Measurements from ENCODE around the gene TMEM45A.
"Not testable (repeated sequence)": the region's sequence is repeated elsewhere in the genome, so short reads cannot be mapped to it uniquely, and the experiment has no call there.

The TMEM45A gene

GRCh38 chr3:100482176-100482575, 10.2 kb upstream of the TMEM45A start:
- in situ Hi-C loops (cut with MboI; ENCODE audit: low sequenced_read_pairs): no loop called here

GRCh38 chr3:100483529-100483928, 8.9 kb upstream of the TMEM45A start:
- in situ Hi-C loops (cut with MboI; ENCODE audit: low sequenced_read_pairs): no loop called here

GRCh38 chr3:100486808-100487207, 5.6 kb upstream of the TMEM45A start:
- in situ Hi-C loops (cut with MboI; ENCODE audit: low sequenced_read_pairs): no loop called here

- in situ Hi-C loops (cut with MboI; ENCODE audit: low sequenced_read_pairs): no loop called here
Measured at GRCh38 chr3:100489118-100489517, 3.3 kb upstream of the TMEM45A start.

- in situ Hi-C loops (cut with MboI; ENCODE audit: low sequenced_read_pairs): no loop called here
Measured at GRCh38 chr3:100496711-100497261, 4.4 kb downstream of the TMEM45A start.

- in situ Hi-C loops (cut with MboI; ENCODE audit: low sequenced_read_pairs): no loop called here
Measured at GRCh38 chr3:100499651-100500050, 7.2 kb downstream of the TMEM45A start.

GRCh38 chr3:100500320-100500880, 8.0 kb downstream of the TMEM45A start:
- in situ Hi-C loops (cut with MboI; ENCODE audit: low sequenced_read_pairs): no loop called here

GRCh38 chr3:100503448-100503847, 11.0 kb downstream of the TMEM45A start:
- in situ Hi-C loops (cut with MboI; ENCODE audit: low sequenced_read_pairs): no loop called here

- in situ Hi-C loops (cut with MboI; ENCODE audit: low sequenced_read_pairs): no loop called here
Measured at GRCh38 chr3:100506355-100506754, 13.9 kb downstream of the TMEM45A start.

GRCh38 chr3:100509818-100510217, 17.4 kb downstream of the TMEM45A start:
- in situ Hi-C loops (cut with MboI; ENCODE audit: low sequenced_read_pairs): not testable (repeated sequence)

- in situ Hi-C loops (cut with MboI; ENCODE audit: low sequenced_read_pairs): no loop called here
Measured at GRCh38 chr3:100516232-100516631, 23.8 kb downstream of the TMEM45A start.

GRCh38 chr3:100516838-100517237, 24.4 kb downstream of the TMEM45A start:
- in situ Hi-C loops (cut with MboI; ENCODE audit: low sequenced_read_pairs): no loop called here

GRCh38 chr3:100517276-100517675, 24.9 kb downstream of the TMEM45A start:
- in situ Hi-C loops (cut with MboI; ENCODE audit: low sequenced_read_pairs): no loop called here

GRCh38 chr3:100518244-100518643, 25.8 kb downstream of the TMEM45A start:
- in situ Hi-C loops (cut with MboI; ENCODE audit: low sequenced_read_pairs): no loop called here

GRCh38 chr3:100518983-100519382, 26.6 kb downstream of the TMEM45A start:
- in situ Hi-C loops (cut with MboI; ENCODE audit: low sequenced_read_pairs): no loop called here

- in situ Hi-C loops (cut with MboI; ENCODE audit: low sequenced_read_pairs): no loop called here
Measured at GRCh38 chr3:100521439-100521845, 29.0 kb downstream of the TMEM45A start.

GRCh38 chr3:100522125-100522524, 29.7 kb downstream of the TMEM45A start:
- in situ Hi-C loops (cut with MboI; ENCODE audit: low sequenced_read_pairs): no loop called here

GRCh38 chr3:100523050-100523760, 30.8 kb downstream of the TMEM45A start:
- in situ Hi-C loops (cut with MboI; ENCODE audit: low sequenced_read_pairs): no loop called here

GRCh38 chr3:100525753-100526612, 33.6 kb downstream of the TMEM45A start:
- in situ Hi-C loops (cut with MboI; ENCODE audit: low sequenced_read_pairs): no loop called here

GRCh38 chr3:100526613-100527346, 34.4 kb downstream of the TMEM45A start:
- in situ Hi-C loops (cut with MboI; ENCODE audit: low sequenced_read_pairs): no loop called here

GRCh38 chr3:100527347-100527735, 34.9 kb downstream of the TMEM45A start:
- in situ Hi-C loops (cut with MboI; ENCODE audit: low sequenced_read_pairs): no loop called here

All from HL-60/S4 treated with retinoic acid at 250 ng/mL for 4 days and 3 days (cell line).